Mucosa of rectum (tissue), 2 donors: Measurements from ENCODE around the gene SKI.

Source experiments
- H3K27ac ChIP-seq, 2 donors: one replicate each; pipeline ENCODE4 v1.7.0; 2013; ENCODE audit warnings: inconsistent platforms in 2 of 2, low read depth in 2 of 2, low read length in 2 of 2
- H3K27me3 ChIP-seq, 2 donors: one replicate each; pipeline ENCODE4 v1.7.0; 2013; ENCODE audit warnings: low read length in 2 of 2; ENCODE audit not compliant: control insufficient read depth in 2 of 2, insufficient read depth in 2 of 2
- H3K36me3 ChIP-seq, 2 donors: one replicate each; pipeline ENCODE4 v1.7.0; 2013; ENCODE audit warnings: low read length in 2 of 2; ENCODE audit not compliant: control insufficient read depth in 2 of 2, insufficient read depth in 2 of 2
- H3K4me1 ChIP-seq, 2 donors: one replicate each; pipeline ENCODE4 v1.7.0; 2013; ENCODE audit warnings: low read length in 2 of 2, mild to moderate bottlenecking in 1 of 2; ENCODE audit not compliant: control insufficient read depth in 2 of 2, insufficient read depth in 2 of 2
- H3K4me3 ChIP-seq, 2 donors: one replicate each; pipeline ENCODE4 v1.7.0; 2013; ENCODE audit warnings: low read length in 2 of 2
- H3K9ac ChIP-seq, 2 donors: one replicate each; pipeline ENCODE4 v1.7.0; 2013; ENCODE audit warnings: low read length in 2 of 2, low read depth in 1 of 2, mild to moderate bottlenecking in 1 of 2
- H3K9me3 ChIP-seq, 2 donors: one replicate each; pipeline ENCODE4 v1.7.0; 2013; ENCODE audit warnings: low read length in 2 of 2; ENCODE audit not compliant: control insufficient read depth in 2 of 2
- donor health status: healthy.
- donor health status: Normal muscosa, but diverticular disease.

The SKI gene

GRCh38 chr1:2202008-2202575 is 26.0 kb upstream of the SKI start:
- Histone ChIP-seq H3K4me1 (peaks cover 29 to 31% of the 10 kb centered on the region in 2 donors), H3K27me3 (no peaks in the 10 kb centered on the region), H3K9me3 (no peaks in the 10 kb centered on the region), H3K36me3 (no peaks in the 10 kb centered on the region), H3K9ac (no peak overlapping the region), H3K27ac (no peak overlapping the region), H3K4me3 (no peak overlapping the region)

- Histone ChIP-seq H3K4me3 (no peak overlapping the region), H3K36me3 (no peaks in the 10 kb centered on the region), H3K27ac (no peak overlapping the region), H3K27me3 (no peaks in the 10 kb centered on the region), H3K9me3 (no peaks in the 10 kb centered on the region), H3K4me1 (peaks cover 37% of the 10 kb centered on the region in 2 donors), H3K9ac (no peak overlapping the region)
These were observed 25.1 kb upstream of the SKI start for GRCh38 chr1:2202843-2203601.

GRCh38 chr1:2203671-2204414 is 24.3 kb upstream of the SKI start:
- H3K4me3 ChIP-seq, result peak overlapping the region; percentile 62 to 69
- H3K27ac ChIP-seq, result peak overlapping the region; percentile 78 to 83
- H3K36me3 ChIP-seq, result no peaks in the 10 kb centered on the region
- H3K27me3 ChIP-seq, result no peaks in the 10 kb centered on the region
- no peaks in the 10 kb centered on the region for H3K9me3 ChIP-seq
- H3K4me1 ChIP-seq, result peaks cover 36 to 37% of the 10 kb centered on the region in 2 donors
- H3K9ac ChIP-seq, result peak overlapping the region; percentile 68 to 76

- no peaks in the 10 kb centered on the region for H3K9me3 ChIP-seq
- no peaks in the 10 kb centered on the region for H3K36me3 ChIP-seq
- H3K27me3 ChIP-seq, result no peaks in the 10 kb centered on the region
- peak overlapping the region; percentile 78 to 83 for H3K27ac ChIP-seq
- H3K9ac ChIP-seq, result peak overlapping the region; percentile 68 to 76
- peak overlapping the region; percentile 62 to 69 for H3K4me3 ChIP-seq
- H3K4me1 ChIP-seq, result peaks cover 35 to 39% of the 10 kb centered on the region in 2 donors
These were observed 23.5 kb upstream of the SKI start for GRCh38 chr1:2204415-2205190.

- H3K27me3 ChIP-seq, result no peaks in the 10 kb centered on the region
- H3K9ac ChIP-seq, result peak overlapping the region; percentile 75 to 77
- H3K9me3 ChIP-seq, result no peaks in the 10 kb centered on the region
- no peaks in the 10 kb centered on the region for H3K36me3 ChIP-seq
- H3K27ac ChIP-seq, result peak overlapping the region; percentile 79 to 83
- peak overlapping the region; percentile 61 to 64 for H3K4me3 ChIP-seq
- H3K4me1 ChIP-seq, result peaks cover 35 to 39% of the 10 kb centered on the region in 2 donors
These were observed 22.7 kb upstream of the SKI start for GRCh38 chr1:2205191-2205952.

- Histone ChIP-seq H3K36me3 (no peaks in the 10 kb centered on the region), H3K4me3 (no peak overlapping the region), H3K27ac (peak overlapping the region; percentile 74 to 75), H3K9ac (peak overlapping the region; percentile 24 to 42), H3K9me3 (no peaks in the 10 kb centered on the region), H3K4me1 (peaks cover 35 to 39% of the 10 kb centered on the region in 2 donors), H3K27me3 (no peaks in the 10 kb centered on the region)
These were observed 21.2 kb upstream of the SKI start for GRCh38 chr1:2206813-2207487.

GRCh38 chr1:2208309-2209239 is 19.5 kb upstream of the SKI start:
- Histone ChIP-seq H3K9me3 (no peaks in the 10 kb centered on the region), H3K4me3 (no peak overlapping the region), H3K36me3 (no peaks in the 10 kb centered on the region), H3K9ac (peak overlapping the region in 1 of 2 donors; percentile 43), H3K27ac (peak overlapping the region; percentile 74 to 75), H3K27me3 (no peaks in the 10 kb centered on the region), H3K4me1 (peaks cover 50 to 54% of the 10 kb centered on the region in 2 donors)

- Histone ChIP-seq H3K4me3 (no peak overlapping the region), H3K9me3 (no peaks in the 10 kb centered on the region), H3K9ac (no peak overlapping the region), H3K27me3 (no peaks in the 10 kb centered on the region), H3K4me1 (peaks cover 48 to 56% of the 10 kb centered on the region in 2 donors), H3K36me3 (no peaks in the 10 kb centered on the region), H3K27ac (no peak overlapping the region)
These were observed 18.6 kb upstream of the SKI start for GRCh38 chr1:2209400-2210083.
